GM12865 (cell line): Measurements from ENCODE around the gene DNA2.

Experiments
- DNase-seq: peaks from one replicate; pipeline ENCODE4 v3.0.0; 2010; ENCODE audit warnings: low read depth
- H3K4me3 ChIP-seq: 2 replicates; pipeline ENCODE4 v1.5.1; 2011; ENCODE audit warnings: mild to moderate bottlenecking, low read depth, low read length, control low read depth
- CTCF ChIP-seq: IDR thresholded peaks from 2 replicates; pipeline ENCODE4 v1.5.1; 2011; ENCODE audit warnings: low read length, control low read depth, low read depth, inconsistent platforms; ENCODE audit not compliant: insufficient read depth; ENCODE audit errors: missing control alignments

Gene DNA2

GRCh38 chr10:68501691-68502090, 29.9 kb upstream of the DNA2 start:
- TF ChIP-seq CTCF, result no peak
- no peak for DNase-seq

DNA sequence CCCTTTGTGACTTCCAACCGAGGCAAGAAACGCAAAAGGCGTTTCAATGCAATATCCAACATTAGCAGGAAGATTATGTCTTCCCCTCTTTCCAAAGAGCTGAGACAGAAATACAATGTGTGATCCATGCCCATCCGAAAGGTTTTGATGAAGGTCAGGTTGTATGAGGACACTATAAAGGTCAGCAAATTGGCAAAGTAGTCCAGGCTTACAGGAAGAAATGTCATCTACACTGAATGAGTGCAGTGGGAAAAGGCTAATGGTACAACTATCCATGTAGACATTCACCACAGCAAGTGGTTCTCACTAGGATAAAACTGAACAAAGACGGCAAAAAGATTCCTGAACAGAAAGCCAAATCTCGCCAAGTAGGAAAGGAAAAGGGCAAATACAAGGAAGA, 27.8 kb upstream of the DNA2 start:
- no peak overlapping the region for H3K4me3 ChIP-seq
- no peak for DNase-seq
- no peak for TF ChIP-seq CTCF

More at GRCh38 chr10:68501691-68502090, 29.9 kb upstream of the DNA2 start:
- H3K4me3 ChIP-seq, result no peak overlapping the region

DNA sequence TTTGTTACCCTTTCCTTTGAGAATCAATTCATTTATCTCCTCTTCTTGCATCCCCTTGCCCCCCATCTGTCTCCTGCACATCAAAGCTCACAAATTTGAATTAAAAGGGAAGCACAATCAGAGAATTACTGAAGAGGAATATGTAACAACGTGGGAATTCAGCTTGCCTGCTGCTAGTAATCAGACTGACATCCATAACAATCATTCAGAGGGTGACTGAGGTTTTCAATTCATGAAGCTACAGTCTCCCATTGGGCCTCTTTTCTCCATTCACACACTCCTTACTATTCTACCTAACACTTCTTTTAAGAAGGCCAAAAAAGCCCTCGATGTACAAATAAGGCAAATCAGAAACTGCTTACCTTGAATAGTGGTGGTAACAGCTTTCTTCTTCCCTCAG, 24.3 kb upstream of the DNA2 start:
- TF ChIP-seq CTCF, result no peak
- DNase-seq, result no peak
- no peak overlapping the region for H3K4me3 ChIP-seq

GRCh38 chr10:68492118-68492517, 20.3 kb upstream of the DNA2 start:
- H3K4me3 ChIP-seq, result no peak overlapping the region
- TF ChIP-seq CTCF, result no peak
- DNase-seq, result no peak

DNA sequence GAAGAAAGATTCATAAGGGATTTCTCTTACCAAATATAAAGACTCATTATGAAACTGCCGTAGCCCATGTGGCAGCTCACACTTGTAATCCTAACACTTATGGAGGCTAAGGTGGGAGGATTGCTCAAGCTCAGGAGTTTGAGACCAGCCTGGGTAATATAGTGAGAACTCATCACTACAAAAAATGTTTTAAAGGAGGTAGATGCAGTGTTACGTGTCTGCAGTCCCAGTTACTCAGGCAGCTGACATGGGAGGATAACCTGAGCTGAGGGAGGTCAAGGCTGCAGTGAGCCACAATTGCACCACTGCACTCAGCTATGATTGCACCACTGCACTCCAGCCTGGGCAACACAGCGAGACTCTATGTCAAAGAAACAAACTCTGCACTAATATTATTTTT, 18.1 kb upstream of the DNA2 start:
- no peak overlapping the region for H3K4me3 ChIP-seq
- peak; percentile 4 for DNase-seq
- TF ChIP-seq CTCF, result no peak

GRCh38 chr10:68474021-68474420, 2.2 kb upstream of the DNA2 start:
- no peak for DNase-seq
- H3K4me3 ChIP-seq, result no peak overlapping the region
- no peak for TF ChIP-seq CTCF

DNA sequence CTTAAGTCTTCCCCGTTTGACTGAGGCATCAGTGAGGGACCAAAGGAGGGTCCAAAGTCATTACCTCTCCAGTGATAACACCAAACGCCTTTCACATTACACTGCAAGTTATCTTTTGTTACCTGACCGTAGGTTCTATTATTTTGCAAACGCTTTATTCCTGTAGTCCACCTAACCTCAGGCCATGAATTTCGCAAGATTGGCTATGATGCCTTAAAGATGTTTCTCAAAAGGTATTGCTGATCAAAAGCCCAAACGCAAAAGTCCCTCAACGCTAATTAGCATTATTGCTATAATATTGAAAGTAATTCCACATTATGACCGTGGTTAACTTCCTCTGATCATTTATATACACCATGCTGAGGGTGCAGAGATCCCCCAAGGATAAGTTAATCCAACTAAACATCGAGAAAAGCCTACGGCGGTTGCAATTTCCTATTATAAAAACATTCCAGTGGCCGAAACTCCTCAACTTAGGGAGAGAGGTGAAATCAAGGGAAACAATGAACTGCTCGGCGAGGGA, 649 bp downstream of the DNA2 start:
- no peak for TF ChIP-seq CTCF
- DNase-seq, result peak; percentile 13

More for the DNA sequence above, 649 bp downstream of the DNA2 start:
- H3K4me3 ChIP-seq, result peak overlapping the region; percentile 98
